Left ventricle myocardium superior (tissue), 1 donor: Measurements from ENCODE around the gene NAALADL2. TPM values are rescaled to one million over a fixed set of nuclear protein-coding genes. Genes with fewer than 3 reads are reported as not detected.

Experiments
- ATAC-seq: fragments of 200-7000 bp; cut with Tn5 transposase; one replicate; pipeline ENCODE4 v1.9.1; 2020; ENCODE audit warnings: mild to moderate bottlenecking, moderate library complexity
- DNase-seq: peaks from one replicate; pipeline ENCODE4 v3.0.0-alpha.2; 2020
- intact Hi-C: fragments of 100-400 bp; cut with micrococcal nuclease; formaldehyde crosslinking; loops from one replicate; pipeline ENCODE4 v1.11.0; 2022
- total RNA-seq: library from RNA; stranded (reverse); fragmentation: NEBNext Ultra II Directional; extraction: Animal tissue kit (Norgen Biotek cat#: 25700); gene quantifications from one replicate; pipeline ENCODE4 v1.2.1, GENCODE V29; 2021
- donor health status: DM: no; HTN: yes; CAD: no; lungs with severe emphysema.

Gene NAALADL2
- total RNA-seq, 1 donor from 2014 or later = 3.1 TPM

GRCh38 chr3:174957551-174958001 is 98.4 kb downstream of the NAALADL2 start:
- DNase-seq (no peak), ATAC-seq (no peak)
- intact Hi-C loops = no loop called here

GRCh38 chr3:174958671-174959328 is 99.7 kb downstream of the NAALADL2 start:
- intact Hi-C loops = no loop called here
- ATAC-seq (no peak), DNase-seq (no peak)

GRCh38 chr3:174959556-174960065 is 100.5 kb downstream of the NAALADL2 start:
- intact Hi-C loops = no loop called here
- no peak for DNase-seq
- ATAC-seq = no peak

DNA sequence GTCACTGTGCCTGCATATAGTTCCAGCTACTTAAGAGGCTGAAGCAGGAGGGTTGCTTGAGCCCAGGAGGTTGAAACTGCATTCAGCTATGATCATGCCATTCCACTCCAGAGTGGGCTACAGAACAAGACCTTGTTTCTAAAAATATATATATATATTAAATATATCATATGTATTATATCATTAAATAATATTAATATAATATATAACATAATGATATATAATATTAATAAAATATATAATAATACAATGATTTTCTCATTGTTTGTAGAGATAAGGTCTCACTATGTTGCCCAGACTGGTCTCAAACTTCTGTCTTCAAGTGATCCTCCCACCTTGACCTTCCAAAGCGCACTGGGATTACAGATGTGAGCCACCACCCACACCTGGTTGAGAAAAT is 101.8 kb downstream of the NAALADL2 start:
- intact Hi-C loops = no loop called here
- no peak for ATAC-seq
- DNase-seq = no peak

DNA sequence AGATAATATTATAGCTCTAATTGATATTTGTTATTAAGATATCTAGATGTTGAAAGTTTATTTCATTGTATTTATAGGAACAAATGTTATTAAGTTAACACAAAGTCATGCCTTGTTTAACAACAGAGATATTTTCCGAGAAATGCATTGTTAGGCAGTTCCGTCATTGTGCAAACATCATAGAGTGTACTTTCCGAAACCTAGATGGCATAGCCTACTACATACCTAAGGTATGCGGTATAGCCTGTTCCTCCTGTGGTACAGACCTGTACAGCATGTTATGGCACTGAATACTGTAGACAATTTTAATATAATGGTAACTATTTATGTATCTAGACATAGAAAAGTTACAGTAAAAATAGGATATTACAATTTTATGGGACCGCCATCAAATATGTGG is 114.3 kb downstream of the NAALADL2 start:
- intact Hi-C loops = no loop called here
- no peak for ATAC-seq
- DNase-seq = no peak

GRCh38 chr3:174986685-174987084 is 127.6 kb downstream of the NAALADL2 start:
- DNase-seq = no peak
- ATAC-seq = no peak
- intact Hi-C loops = no loop called here

- no peak for ATAC-seq
- intact Hi-C loops = no loop called here
- DNase-seq = no peak
These were observed 142.0 kb downstream of the NAALADL2 start for GRCh38 chr3:175001091-175001490.

DNA sequence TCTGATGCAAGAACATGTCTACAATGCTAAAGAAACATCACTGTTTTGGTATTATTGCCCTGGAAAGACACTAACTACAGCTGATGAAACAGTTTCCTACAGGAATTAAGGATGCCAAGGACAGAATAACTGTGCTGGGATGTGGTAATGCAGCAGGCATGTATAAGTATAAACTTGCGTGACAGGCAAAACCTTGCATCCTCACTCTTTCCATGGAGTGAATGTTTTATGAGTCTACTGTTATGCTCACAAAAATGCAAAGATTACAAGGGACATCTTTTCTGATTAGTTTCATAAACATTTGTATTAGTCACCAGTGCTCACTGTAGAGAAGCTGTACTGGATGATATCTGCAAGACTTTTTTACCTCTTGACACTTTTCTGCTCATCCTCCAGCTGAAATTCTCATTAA is 143.6 kb downstream of the NAALADL2 start:
- DNase-seq (no peak), ATAC-seq (no peak)
- intact Hi-C loops = no loop called here

- ATAC-seq = no peak
- no peak for DNase-seq
- intact Hi-C loops = no loop called here
These were observed 144.5 kb downstream of the NAALADL2 start for GRCh38 chr3:175003590-175003989.

DNA sequence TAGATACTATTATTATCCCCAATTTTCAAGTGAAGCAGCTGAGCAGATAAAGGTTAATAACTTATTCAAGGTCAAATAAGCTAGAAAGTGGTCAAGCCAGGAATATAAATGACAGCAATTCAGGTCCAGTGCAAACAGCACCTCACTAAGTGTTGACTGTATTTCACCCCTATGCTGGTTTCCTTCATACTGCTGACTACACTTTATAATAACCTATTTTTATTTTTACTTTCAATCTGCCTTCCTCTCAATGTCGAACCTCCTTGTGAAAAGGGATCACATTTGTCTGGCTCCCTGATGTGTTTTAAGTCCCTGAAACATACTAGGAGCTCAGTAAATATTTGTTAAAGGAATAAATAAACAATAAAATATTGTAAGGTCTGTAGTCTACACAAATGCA is 146.1 kb downstream of the NAALADL2 start:
- intact Hi-C loops = no loop called here
- ATAC-seq = no peak

GRCh38 chr3:175005881-175006280 is 146.7 kb downstream of the NAALADL2 start:
- intact Hi-C loops = no loop called here
- no peak for ATAC-seq
- no peak for DNase-seq

More for the DNA sequence above, 146.1 kb downstream of the NAALADL2 start:
- no peak for DNase-seq

- intact Hi-C loops = no loop called here
These were observed 148.2 kb downstream of the NAALADL2 start for GRCh38 chr3:175007306-175007705.

DNA sequence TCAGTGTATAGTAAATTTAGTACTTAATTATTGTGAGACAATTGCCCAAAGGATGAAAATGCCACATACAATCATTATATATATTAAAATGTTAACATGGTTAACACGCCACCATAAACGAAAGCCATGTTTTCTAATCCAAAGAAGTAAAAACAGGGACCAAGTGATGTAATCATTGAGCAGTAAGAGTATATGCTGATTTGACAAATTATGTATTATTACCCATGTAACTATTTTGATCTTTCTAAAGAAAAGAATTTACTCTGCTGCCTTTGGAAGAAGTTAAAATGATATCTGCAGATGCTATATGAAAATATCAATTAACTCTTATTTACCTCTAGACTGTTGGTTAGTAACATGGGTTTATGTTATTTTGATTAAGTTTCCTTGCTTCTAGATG is 150.2 kb downstream of the NAALADL2 start:
- no peak for ATAC-seq
- DNase-seq = no peak
- intact Hi-C loops = no loop called here

More at GRCh38 chr3:175007306-175007705, 148.2 kb downstream of the NAALADL2 start:
- ATAC-seq (no peak), DNase-seq (no peak)

GRCh38 chr3:175015056-175015635 is 156.0 kb downstream of the NAALADL2 start:
- DNase-seq = no peak
- no peak for ATAC-seq
- intact Hi-C loops = no loop called here

GRCh38 chr3:175018946-175019727 is 160.0 kb downstream of the NAALADL2 start:
- no peak for DNase-seq
- intact Hi-C loops = no loop called here
- ATAC-seq = no peak

DNA sequence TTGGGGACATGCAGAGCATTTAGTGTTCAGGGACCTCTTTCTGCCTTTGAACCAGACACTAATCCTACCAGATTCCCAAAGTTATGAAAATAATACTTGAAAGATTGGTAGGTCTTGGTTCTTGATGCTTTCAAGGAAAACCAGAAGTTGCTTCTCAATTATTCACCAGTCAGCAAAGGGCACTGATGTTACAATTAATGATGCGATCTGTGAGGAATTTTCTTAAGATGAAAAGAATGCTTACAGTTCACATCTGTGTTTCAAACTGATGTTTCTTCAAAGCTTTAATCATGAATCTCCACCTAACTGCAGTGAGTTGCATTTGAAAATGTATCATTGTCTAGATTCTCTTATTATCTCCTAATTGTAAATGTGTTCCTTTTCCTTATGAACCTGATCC is 161.0 kb downstream of the NAALADL2 start:
- no peak for DNase-seq
- no peak for ATAC-seq

DNA sequence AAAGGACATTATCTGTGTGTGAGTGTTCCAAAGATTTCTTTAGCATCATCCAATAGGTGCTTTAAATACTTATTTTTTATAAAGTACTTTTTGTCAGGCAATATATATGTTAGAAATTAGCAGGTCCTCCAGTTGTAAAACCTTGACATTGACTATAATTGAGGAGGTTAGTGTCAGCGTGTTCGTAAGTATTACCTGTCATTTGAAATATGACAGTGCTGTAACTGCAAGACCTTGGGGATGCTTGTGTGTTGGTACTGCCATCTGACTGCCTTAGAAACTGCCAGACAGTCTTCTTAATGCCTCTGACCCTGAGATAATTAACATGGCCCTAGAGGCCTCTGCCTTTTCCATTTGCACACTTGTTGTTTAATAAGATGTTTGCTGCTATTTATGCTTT is 170.7 kb downstream of the NAALADL2 start:
- ATAC-seq (no peak), DNase-seq (no peak)
- intact Hi-C loops = no loop called here

More for the DNA sequence above, 161.0 kb downstream of the NAALADL2 start:
- intact Hi-C loops = no loop called here

- no peak for ATAC-seq
- intact Hi-C loops = no loop called here
- no peak for DNase-seq
These were observed 180.7 kb downstream of the NAALADL2 start for GRCh38 chr3:175039875-175040274.

GRCh38 chr3:175041369-175041768 is 182.2 kb downstream of the NAALADL2 start:
- intact Hi-C loops = no loop called here
- ATAC-seq (no peak), DNase-seq (no peak)

DNA sequence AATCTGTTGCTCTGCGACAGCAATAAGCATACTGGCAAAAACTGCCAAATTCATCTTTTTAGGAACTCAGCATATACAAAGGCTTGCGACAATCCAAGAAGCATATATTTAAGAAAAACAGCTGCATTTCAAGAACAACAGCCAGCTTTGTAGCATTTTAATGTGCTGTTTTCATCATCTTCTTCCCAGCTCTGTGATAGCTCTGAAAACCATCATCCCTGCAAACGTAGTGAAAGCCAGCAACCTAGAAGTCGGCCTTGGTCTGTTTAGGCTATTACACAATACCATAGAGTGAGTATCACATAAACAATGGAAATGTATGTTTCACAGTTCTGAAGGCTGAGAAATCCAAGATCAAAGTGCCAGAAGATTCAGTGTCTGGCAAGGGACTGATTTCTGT is 187.5 kb downstream of the NAALADL2 start:
- intact Hi-C loops = no loop called here
- ATAC-seq (no peak), DNase-seq (no peak)
